ENCODE data around the gene ASB7. TPM values are rescaled to one million over a fixed set of nuclear protein-coding genes. Genes with fewer than 3 reads are reported as not detected.
"Not testable (repeated sequence)": the region's sequence is repeated elsewhere in the genome, so short reads cannot be mapped to it uniquely, and the experiment has no call there.

ASB7 gene
- total RNA-seq, 4 donors from 2014 or later: 10.2 to 14.8 (median 11.9) TPM

DNA sequence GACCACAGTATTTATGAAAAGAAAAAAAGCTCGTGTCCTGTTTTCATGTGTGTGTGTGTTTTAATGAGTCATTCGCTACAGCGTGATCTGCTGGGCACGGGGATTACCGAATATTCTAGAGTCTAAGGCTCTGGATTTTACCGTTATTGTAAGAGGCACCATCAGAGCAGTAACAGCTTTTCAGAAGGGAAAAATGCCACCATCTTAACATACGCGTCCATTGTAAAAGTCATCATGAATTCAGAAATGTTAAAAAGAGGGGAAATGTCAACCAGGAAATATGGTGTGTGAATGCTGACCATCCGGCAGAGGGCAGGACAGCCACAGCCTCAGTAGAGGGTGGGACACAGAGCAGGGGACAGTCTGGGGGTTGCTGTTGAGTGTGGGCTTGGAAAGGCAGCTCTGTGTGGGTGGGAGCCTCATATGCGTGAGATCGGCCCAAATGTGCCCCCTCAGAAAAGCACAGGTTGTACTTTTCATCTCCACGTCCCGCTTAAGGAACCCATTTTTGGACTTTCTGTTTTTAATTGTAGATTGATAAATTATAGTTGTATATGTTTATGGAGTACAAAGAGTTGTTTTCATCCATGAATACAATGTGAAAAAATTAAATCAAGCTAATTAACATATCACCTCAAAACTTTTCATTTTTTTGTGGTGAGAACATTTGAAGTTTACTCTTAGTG lies 69.6 kb downstream of the ASB7 start:
- H3K27ac ChIP-seq: no peak overlapping the region
- ATAC-seq: peak; percentile 58
- no peaks in the 10 kb centered on the region for H3K9me3 ChIP-seq
- 76 to 90% methylated on average over 13 of the region's 13 CpGs for WGBS, 2 donors (ENCODE audit: low coverage in 1 of 2)
- H3K27me3 ChIP-seq: no peaks in the 10 kb centered on the region
- no peaks in the 10 kb centered on the region for H3K36me3 ChIP-seq
- peaks cover 0 to 6% (median 0%) of the 10 kb centered on the region in 3 donors for H3K4me1 ChIP-seq
- TF ChIP-seq POLR2A (IDR thresholded peaks at IDR 0.05) (no peak), CTCF (IDR thresholded peaks at IDR 0.05) (peak in 1 of 4 experiments; percentile 38)
- H3K4me3 ChIP-seq: no peak overlapping the region

GRCh38 chr15:100672959-100673358 lies 70.6 kb downstream of the ASB7 start:
- H3K4me3 ChIP-seq: no peak overlapping the region
- no peaks in the 10 kb centered on the region for H3K36me3 ChIP-seq
- H3K27me3 ChIP-seq: no peaks in the 10 kb centered on the region
- no peak overlapping the region for H3K27ac ChIP-seq
- ATAC-seq: no peak
- 49 to 62% methylated on average over 3 to 5 of the region's 5 CpGs for WGBS, 2 donors (ENCODE audit: low coverage in 1 of 2)
- TF ChIP-seq CTCF (IDR thresholded peaks at IDR 0.05) (no peak), POLR2A (IDR thresholded peaks at IDR 0.05) (no peak), POLR2AphosphoS5 (IDR thresholded peaks at IDR 0.05) (no peak), EP300 (IDR thresholded peaks at IDR 0.05) (no peak)
- H3K4me1 ChIP-seq: no peaks in the 10 kb centered on the region
- H3K9me3 ChIP-seq: peaks cover 0 to under 1% (median 0%) of the 10 kb centered on the region in 3 donors

DNA sequence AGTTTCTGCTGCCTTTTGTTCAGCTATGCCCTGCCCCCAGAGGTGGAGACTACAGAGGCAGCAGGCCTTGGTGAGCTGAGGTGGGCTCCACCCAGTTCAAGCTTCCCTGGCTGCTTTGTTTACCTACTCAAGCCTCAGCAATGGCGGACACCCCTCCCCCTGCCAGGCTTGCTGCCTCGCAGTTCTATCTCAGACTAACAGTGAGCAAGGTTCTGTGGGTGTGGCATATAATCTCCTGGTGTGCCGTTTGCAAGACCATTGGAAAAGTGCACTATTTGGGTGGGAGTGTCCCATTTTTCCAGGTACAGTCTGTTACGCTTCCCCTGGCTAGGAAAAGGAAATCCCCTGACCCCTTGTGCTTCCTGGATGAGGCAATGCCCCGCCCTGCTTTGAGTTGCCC lies 76.8 kb downstream of the ASB7 start:
- H3K36me3 ChIP-seq, H3K27me3 ChIP-seq, ATAC-seq, H3K27ac ChIP-seq, H3K4me3 ChIP-seq, H3K4me1 ChIP-seq: not testable (repeated sequence)
- WGBS, 2 donors (ENCODE audit: low coverage in 1 of 2): 100% methylated on average over 1 to 3 of the region's 5 CpGs
- H3K9me3 ChIP-seq: peaks cover 0 to 14% (median 0%) of the 10 kb centered on the region in 3 donors

DNA sequence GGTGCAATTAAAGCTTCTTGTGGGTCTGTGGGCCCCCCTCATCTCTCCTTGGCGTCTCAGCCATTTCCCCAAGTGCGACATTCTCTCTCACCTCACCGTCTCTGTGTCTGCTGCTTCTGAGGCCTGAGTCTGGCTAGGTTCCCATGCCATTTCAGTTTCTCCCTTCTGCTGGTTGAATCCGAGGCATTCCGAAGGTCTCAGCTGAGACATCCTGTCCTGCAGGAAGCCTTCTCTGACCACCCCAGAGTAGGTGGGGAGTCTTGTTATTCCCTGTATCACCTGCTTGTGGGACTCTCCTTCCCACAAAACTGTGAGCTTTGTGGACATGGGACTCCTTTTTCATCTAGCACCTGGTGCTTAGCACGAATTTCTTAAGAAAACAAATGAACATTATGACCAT lies 78.3 kb downstream of the ASB7 start:
- H3K27me3 ChIP-seq: peaks cover 8% of the 10 kb centered on the region
- H3K9me3 ChIP-seq: peaks cover 0 to 14% (median 0%) of the 10 kb centered on the region in 3 donors
- ATAC-seq: peak; percentile 29
- H3K27ac ChIP-seq: peak overlapping the region in 2 of 4 donors; percentile 11 to 46
- H3K4me3 ChIP-seq: no peak overlapping the region
- TF ChIP-seq CTCF (IDR thresholded peaks at IDR 0.05) (no peak), POLR2A (IDR thresholded peaks at IDR 0.05) (no peak), POLR2AphosphoS5 (IDR thresholded peaks at IDR 0.05) (no peak), EP300 (IDR thresholded peaks at IDR 0.05) (no peak)
- WGBS, 2 donors (ENCODE audit: low coverage in 1 of 2): 60 to 80% methylated on average over 3 to 6 of the region's 6 CpGs
- H3K36me3 ChIP-seq: no peaks in the 10 kb centered on the region
- peaks cover 0 to under 1% (median 0%) of the 10 kb centered on the region in 3 donors for H3K4me1 ChIP-seq

- peaks cover 14% of the 10 kb centered on the region for H3K27me3 ChIP-seq
- peaks cover 0 to 14% (median 0%) of the 10 kb centered on the region in 3 donors for H3K9me3 ChIP-seq
- H3K27ac ChIP-seq: no peak overlapping the region
- peaks cover 0 to 6% (median 0%) of the 10 kb centered on the region in 3 donors for H3K4me1 ChIP-seq
- no peaks in the 10 kb centered on the region for H3K36me3 ChIP-seq
- peak; percentile 88 for ATAC-seq
- WGBS, 2 donors (ENCODE audit: low coverage in 1 of 2): 84 to 87% methylated on average over 2 to 3 of the region's 3 CpGs
- TF ChIP-seq POLR2AphosphoS5 (IDR thresholded peaks at IDR 0.05): no peak
- no peak for TF ChIP-seq CTCF (IDR thresholded peaks at IDR 0.05)
- no peak for TF ChIP-seq POLR2A (IDR thresholded peaks at IDR 0.05)
- no peak overlapping the region for H3K4me3 ChIP-seq
These were observed 79.0 kb downstream of the ASB7 start for GRCh38 chr15:100681335-100681746.
